Measurements from ENCODE around the gene NRXN3. TPM values are rescaled to one million over a fixed set of nuclear protein-coding genes. Genes with fewer than 3 reads are reported as not detected.

Gene NRXN3
- total RNA-seq, 1 experiment from 2014 or later: not detected

- H3K27me3 ChIP-seq (ENCODE audit: insufficient read depth, low read length): peaks cover 43% of the 10 kb centered on the region
- no peak overlapping the region for H3K27ac ChIP-seq (ENCODE audit: low read depth, low read length)
- intact Hi-C loops (cut with micrococcal nuclease): no loop called here
- H3K9me3 ChIP-seq (ENCODE audit: control insufficient read depth in 1 of 2, insufficient read depth in 1 of 2, low read depth in 1 of 2, low read length in 2 of 2): no peaks in the 10 kb centered on the region
- H3K9me2 ChIP-seq (ENCODE audit: insufficient read depth): no peaks in the 10 kb centered on the region
- H3K79me2 ChIP-seq (ENCODE audit: insufficient read depth, low read length): no peaks in the 10 kb centered on the region
- no peak for DNase-seq (ENCODE audit: low read depth, low spot score)
- ChIA-PET CTCF (no interaction called here), RAD21 (ENCODE audit: low non-redundant PET in 1 of 2, low total read pairs in 2 of 2, uncharacterized antibody in 2 of 2, unreplicated experiment in 2 of 2) (no interaction called here), POLR2A (no interaction called here)
- no TSS peak for BruUV-seq (replicated peaks)
- no peaks in the 10 kb centered on the region for H4K20me1 ChIP-seq (ENCODE audit: insufficient read depth)
- no peak overlapping the region for H3K9ac ChIP-seq (ENCODE audit: low read length)
- H3K4me2 ChIP-seq (ENCODE audit: low read length): no peak overlapping the region
- no peaks in the 10 kb centered on the region for H3K4me1 ChIP-seq (ENCODE audit: control insufficient read depth in 1 of 2, insufficient read depth in 2 of 2, low read length in 2 of 2)
- H2AFZ ChIP-seq (ENCODE audit: low read depth, low read length, poor library complexity, severe bottlenecking): no peak overlapping the region
- H3K4me3 ChIP-seq (replicated peaks in 1 of 2; ENCODE audit: low read depth in 1 of 2, low read length in 2 of 2): no peak overlapping the region
- H3K36me3 ChIP-seq (ENCODE audit: control insufficient read depth in 1 of 2, insufficient read depth in 2 of 2, low read length in 2 of 2): no peaks in the 10 kb centered on the region
- TF ChIP-seq JUND (IDR thresholded peaks at IDR 0.05) (no peak), ZFX (IDR thresholded peaks at IDR 0.05) (no peak), TCF7L2 (IDR thresholded peaks at IDR 0.05; ENCODE audit: borderline replicate concordance, extremely low read depth, insufficient read depth, insufficient read length) (no peak), ZNF274 (IDR thresholded peaks at IDR 0.05; ENCODE audit: low read depth, low read length) (no peak), SRF (IDR thresholded peaks at IDR 0.05; ENCODE audit: low read depth) (no peak), EGR1 (IDR thresholded peaks at IDR 0.05; ENCODE audit: low read depth) (no peak), SP1 (IDR thresholded peaks at IDR 0.05; ENCODE audit: low read depth) (no peak), ATF3 (IDR thresholded peaks at IDR 0.05) (no peak), YY1 (IDR thresholded peaks at IDR 0.05; ENCODE audit: extremely low read depth, insufficient replicate concordance, low read depth, low read length) (no peak), ELF1 (IDR thresholded peaks at IDR 0.05; ENCODE audit: borderline replicate concordance, low read depth) (no peak), CBX3 (IDR thresholded peaks at IDR 0.05; ENCODE audit: low read depth) (no peak), EZH2 (IDR thresholded peaks at IDR 0.05) (no peak), SIN3A (IDR thresholded peaks at IDR 0.05; ENCODE audit: low read depth) (no peak), REST (IDR thresholded peaks at IDR 0.05; ENCODE audit: low read depth) (no peak)
- ATAC-seq: no peak
These were observed 18.7 kb downstream of the NRXN3 start for GRCh38 chr14:78188882-78189281.

Measured in HCT116 (cell line).